ENCODE measurements around the gene KIF2C.
"Not testable (repeated sequence)": the region's sequence is repeated elsewhere in the genome, so short reads cannot be mapped to it uniquely, and the experiment has no call there.

Gene KIF2C

DNA sequence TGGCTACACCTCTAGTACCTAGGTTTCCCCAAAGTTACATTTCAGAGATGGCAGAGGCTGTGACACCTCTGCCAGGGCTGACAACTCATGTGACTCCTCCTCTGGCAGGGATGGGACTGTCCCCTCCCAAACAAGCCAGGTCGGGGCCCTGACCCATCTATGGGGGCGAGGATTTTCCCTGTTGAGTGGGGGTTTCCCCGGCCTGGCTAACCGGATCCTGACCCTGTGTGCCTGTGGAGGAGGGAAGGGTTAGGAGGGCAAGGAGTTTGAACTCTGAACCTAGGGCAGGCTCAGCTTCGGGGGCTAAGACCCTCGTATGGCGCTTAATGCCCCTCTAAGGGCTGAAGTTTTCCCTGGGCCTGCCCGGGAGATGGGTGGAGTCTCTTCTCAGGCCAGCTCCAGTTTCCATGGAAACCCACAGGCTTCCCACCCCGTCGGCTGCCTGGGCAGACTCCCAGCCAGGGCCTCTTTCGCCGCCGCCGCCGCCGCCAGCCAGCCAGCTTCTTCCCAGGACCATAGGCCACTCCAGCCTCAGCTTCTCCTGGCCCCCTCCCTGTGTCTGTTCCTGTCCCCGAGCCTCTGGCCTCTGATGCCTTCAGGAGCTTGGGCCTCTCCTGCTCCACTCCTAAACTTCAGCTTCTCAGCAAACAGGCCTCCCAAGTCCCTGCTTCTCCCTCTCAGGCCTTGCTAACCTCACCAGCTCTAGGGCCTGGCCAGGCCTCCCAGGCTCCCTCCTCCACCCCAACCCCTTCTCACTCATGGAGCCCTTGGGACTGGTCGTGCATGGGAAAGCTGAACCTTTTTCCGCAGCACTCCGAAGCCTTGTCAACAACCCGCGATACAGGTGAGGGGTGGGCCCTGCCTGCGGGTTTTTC is 68.7 kb downstream of the KIF2C start, which contains the start of gene BTBD19:
BTBD19 (plus strand) TSS at position 461 of the 875 bp plus-strand sequence; CDS start at position 759, 298 bp downstream.
- peak within 1 kb of the TSS; percentile 42 for H3K4me3 ChIP-seq (ENCODE audit: control insufficient read depth, low read depth, low read length)
- TF ChIP-seq, protein P1, sequence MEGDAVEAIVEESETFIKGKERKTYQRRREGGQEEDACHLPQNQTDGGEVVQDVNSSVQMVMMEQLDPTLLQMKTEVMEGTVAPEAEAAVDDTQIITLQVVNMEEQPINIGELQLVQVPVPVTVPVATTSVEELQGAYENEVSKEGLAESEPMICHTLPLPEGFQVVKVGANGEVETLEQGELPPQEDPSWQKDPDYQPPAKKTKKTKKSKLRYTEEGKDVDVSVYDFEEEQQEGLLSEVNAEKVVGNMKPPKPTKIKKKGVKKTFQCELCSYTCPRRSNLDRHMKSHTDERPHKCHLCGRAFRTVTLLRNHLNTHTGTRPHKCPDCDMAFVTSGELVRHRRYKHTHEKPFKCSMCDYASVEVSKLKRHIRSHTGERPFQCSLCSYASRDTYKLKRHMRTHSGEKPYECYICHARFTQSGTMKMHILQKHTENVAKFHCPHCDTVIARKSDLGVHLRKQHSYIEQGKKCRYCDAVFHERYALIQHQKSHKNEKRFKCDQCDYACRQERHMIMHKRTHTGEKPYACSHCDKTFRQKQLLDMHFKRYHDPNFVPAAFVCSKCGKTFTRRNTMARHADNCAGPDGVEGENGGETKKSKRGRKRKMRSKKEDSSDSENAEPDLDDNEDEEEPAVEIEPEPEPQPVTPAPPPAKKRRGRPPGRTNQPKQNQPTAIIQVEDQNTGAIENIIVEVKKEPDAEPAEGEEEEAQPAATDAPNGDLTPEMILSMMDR (conservative IDR thresholded peaks at IDR 0.05; ENCODE audit: control insufficient read depth, insufficient read depth, low read depth, low read length): no peak
- peak; percentile 89 for DNase-seq (ENCODE audit: low read depth)

DNA sequence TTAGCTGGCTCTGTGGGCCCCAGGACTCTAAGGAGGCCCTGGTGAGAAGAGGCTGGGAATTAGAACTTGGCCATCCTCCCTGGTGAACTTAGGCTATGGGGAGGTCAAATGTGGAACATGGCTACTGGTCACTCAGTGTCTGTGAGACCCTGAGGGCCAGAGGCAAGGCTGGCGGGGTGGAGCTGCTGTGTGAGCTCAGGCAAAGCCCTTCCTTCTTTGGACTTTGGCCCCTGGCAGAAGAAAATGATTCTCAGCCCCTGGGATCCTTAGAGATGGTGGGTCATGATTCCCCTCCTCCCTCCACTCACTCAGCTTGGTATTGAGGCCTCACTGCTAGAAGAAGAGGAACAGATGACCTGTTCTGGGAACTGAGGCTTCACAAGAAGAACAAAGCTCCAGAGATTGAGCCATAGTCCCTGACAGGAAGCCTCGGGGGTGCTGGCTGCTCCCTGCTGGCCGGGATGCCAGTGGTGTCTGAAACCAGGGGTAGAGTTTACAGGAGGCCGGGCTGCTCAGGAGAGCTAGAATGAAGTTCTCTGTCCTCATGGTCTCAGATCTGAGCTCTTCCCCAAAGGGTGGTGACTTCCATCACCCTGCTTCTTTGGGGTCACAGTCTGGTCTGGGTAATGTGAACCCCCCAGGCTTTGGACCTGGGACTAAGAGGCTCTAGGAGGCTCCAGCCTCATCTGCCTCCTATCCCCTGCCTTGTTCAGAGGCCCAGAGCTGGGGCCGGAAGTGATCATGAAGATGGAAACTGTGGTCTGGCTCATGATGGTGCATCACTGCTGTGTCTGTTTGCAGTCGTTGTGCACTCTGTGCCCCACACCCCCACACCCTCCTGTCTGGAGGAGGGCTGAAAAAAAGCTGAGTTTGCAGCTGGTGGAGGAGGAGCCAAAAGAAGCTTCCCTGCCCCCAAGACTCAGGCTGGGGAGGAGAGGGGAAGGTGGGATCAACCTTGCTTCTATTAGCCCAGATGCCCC is 69.6 kb downstream of the KIF2C start:
- peak overlapping the region; percentile 42 for H3K4me3 ChIP-seq (ENCODE audit: control insufficient read depth, low read depth, low read length)
- DNase-seq (ENCODE audit: low read depth): peak; percentile 85
- TF ChIP-seq, protein P1 (conservative IDR thresholded peaks at IDR 0.05; ENCODE audit: control insufficient read depth, insufficient read depth, low read depth, low read length): peak; percentile 12

DNA sequence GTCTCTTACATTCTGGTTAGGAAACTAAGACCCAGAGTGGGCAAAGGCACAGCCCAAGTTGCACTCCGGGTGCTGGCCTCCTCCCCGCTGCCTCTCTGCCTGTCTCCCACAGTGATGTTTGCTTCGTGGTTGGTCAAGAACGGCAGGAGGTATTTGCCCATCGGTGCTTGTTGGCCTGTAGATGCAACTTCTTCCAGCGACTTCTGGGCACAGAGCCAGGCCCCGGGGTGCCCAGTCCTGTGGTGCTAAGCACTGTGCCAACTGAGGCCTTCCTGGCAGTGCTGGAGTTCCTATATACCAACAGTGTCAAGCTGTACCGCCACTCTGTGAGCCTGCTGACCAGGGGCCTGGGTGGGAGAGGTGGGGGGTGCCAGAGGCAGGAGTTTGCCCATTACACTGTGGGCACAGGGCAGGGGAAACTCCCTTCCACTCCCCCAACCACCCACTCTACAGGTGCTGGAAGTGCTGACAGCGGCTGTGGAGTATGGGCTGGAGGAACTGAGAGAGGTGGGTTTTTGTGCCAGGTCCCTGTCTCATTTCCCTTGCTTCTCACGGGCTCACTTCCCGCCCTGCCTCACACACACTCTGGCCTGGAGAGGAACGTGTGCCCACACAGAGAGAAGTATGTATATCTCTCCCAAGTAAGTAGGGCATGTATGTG is 70.6 kb downstream of the KIF2C start:
- DNase-seq (ENCODE audit: low read depth): no peak
- TF ChIP-seq, protein P1 (conservative IDR thresholded peaks at IDR 0.05; ENCODE audit: control insufficient read depth, insufficient read depth, low read depth, low read length): no peak
- H3K4me3 ChIP-seq (ENCODE audit: control insufficient read depth, low read depth, low read length): no peak overlapping the region

DNA sequence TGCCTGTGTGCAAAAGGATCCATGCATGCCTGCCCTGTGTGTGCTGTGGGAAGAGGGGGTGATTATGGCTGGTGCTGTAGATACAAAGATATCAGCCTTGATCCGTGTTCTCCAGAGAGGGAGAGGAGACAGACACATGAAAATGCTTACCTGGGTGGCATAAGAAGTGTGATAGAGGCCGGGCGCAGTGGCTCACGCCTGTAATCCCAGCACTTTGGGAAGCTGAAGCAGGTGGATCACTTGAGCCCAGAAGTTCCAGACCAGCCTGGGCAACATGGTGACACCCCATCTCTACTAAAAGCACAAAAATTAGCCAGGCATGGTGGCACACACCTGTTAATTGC is 71.1 kb downstream of the KIF2C start:
- not testable (repeated sequence) for DNase-seq (ENCODE audit: low read depth); H3K4me3 ChIP-seq (ENCODE audit: control insufficient read depth, low read depth, low read length)

DNA sequence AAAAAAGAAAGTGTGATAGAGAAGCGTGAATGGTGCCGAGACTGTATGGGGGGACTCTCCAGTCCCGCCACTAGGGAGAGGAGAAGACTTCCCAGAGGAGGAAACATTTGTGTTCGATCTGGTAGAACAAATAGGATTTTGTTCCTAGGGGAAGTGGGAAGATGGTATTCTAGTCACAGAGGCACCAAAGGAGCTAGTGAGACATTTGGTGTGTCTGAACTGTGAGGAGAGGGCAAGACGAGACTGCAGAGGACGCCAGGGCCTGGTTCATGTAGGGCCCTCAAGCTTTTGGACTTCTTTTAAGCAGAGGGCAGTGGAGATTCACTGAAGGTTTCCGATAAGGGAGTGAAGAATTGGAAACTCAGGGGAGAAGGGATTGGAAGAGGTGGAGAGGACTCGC is 71.6 kb downstream of the KIF2C start:
- DNase-seq (ENCODE audit: low read depth): no peak
- no peak overlapping the region for H3K4me3 ChIP-seq (ENCODE audit: control insufficient read depth, low read depth, low read length)
- TF ChIP-seq, protein P1 (conservative IDR thresholded peaks at IDR 0.05; ENCODE audit: control insufficient read depth, insufficient read depth, low read depth, low read length): no peak

DNA sequence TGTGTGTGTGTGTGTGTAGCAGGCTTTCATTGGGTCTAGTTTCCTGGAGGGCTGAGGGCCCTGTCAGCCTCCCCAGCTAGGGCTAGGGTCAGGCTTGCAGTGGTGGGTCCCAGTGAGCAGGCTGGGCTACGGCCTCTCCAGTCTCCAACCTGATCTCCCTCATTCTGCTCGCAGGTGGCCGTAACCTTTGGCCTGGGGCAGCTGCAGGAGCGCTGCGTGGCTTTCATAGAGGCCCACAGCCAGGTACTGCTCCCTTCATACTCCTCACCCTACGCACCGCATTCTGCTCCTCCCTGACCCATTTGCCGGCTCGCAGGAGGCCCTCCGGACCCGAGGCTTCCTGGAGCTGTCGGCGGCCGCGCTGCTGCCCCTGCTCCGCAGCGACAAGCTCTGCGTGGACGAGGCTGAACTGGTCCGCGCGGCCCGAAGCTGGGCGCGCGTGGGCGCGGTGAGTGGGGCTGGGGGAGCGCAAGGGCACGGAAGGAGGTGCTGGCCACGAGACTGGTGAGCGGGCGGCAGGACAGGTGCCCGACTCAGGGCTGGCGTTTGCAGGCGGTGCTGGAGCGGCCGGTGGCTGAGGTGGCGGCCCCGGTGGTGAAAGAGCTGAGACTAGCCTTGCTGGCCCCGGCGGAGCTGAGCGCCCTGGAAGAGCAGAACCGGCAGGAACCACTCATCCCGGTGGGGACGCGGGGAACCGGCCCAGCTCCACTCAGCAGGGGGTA is 73.3 kb downstream of the KIF2C start:
- peak overlapping the region; percentile 2 for H3K4me3 ChIP-seq (ENCODE audit: control insufficient read depth, low read depth, low read length)
- TF ChIP-seq, protein P1 (conservative IDR thresholded peaks at IDR 0.05; ENCODE audit: control insufficient read depth, insufficient read depth, low read depth, low read length): no peak
- no peak for DNase-seq (ENCODE audit: low read depth)

DNA sequence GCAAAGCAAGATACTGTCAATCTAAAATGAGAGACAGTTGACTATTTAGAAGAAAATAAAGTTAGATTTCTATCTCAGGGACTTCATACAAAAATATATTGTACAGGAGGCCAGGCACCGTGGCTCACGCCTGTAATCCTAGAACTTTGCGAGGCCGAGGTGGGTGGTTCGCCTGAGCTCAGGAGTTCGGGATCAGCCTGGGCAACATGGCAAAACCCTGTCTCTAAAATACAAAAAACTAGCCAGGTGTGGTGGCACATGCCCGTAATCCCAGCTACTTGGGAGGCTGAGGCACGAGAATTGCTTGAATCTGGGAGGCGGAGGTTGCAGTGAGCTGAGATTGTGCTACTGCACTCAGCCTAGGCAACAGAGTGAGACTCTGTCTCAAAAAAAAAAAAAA is 76.3 kb downstream of the KIF2C start:
- not testable (repeated sequence) for H3K4me3 ChIP-seq (ENCODE audit: control insufficient read depth, low read depth, low read length); DNase-seq (ENCODE audit: low read depth)
